Stimulated activated CD4-positive, alpha-beta T cell treated with anti-CD3 and anti-CD28 coated beads, TNF-alpha, amount 100 ng/mL, for 4 hours (primary cell): ENCODE measurements around the gene ZRANB2.
A peak's percentile ranks its signal among the peaks of the same experiment; 100 is the strongest.

Experiments used
- DNase-seq, 3 experiments: peaks; one replicate each; pipeline ENCODE4 v3.0.0-alpha.2; 2020; ENCODE audit warnings: low read depth in 3 of 3

ZRANB2 gene, protein sequence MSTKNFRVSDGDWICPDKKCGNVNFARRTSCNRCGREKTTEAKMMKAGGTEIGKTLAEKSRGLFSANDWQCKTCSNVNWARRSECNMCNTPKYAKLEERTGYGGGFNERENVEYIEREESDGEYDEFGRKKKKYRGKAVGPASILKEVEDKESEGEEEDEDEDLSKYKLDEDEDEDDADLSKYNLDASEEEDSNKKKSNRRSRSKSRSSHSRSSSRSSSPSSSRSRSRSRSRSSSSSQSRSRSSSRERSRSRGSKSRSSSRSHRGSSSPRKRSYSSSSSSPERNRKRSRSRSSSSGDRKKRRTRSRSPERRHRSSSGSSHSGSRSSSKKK

DNA sequence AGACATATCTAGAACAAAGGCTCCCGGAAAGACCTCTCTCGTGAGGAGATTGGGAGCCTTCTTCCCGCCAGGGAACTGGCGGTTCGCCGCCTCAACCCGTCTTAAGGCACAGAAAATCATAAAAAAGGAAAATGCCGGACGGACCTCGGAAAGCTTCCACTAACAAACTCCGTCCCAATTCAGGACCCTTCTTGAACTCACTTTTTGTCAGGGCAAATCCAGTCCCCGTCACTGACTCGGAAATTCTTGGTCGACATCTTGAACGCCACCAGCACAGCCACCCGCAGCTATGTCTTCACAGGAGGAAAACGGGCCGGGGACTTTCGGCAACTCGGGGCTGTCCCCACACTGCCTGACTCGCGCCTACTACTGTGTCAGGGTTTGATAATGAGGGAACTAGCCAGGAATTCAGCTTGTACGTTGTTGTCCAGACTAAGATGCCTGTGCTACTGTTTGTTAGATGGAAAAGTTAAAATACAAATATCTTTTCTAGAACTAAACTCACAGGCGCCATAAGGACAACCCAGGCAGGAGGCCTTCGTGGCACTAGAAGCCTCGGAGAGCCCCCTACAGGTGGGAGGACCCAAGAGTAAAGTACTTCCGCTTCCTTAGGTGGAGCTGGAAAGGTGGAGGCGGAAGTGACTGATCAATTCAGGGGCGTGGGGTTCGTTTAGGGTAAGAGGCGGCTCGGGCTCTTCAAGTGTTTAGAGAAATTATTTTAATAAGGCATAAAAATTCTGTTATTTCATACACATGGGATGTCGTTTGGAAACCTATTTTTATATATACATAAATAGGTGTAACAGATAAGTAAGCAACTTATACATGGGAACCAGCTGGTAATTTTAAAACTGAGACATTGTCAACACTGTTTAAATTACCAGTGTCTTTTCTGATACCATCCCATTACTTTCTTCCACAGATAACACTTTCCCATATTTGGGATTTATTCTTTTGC, at the start of gene ZRANB2:
ZRANB2 (minus strand) TSS at position 297 of the 958 bp plus-strand sequence; CDS start at position 257, 40 bp downstream.
- peak; percentile 78 to 81 (median 78) for DNase-seq

DNA sequence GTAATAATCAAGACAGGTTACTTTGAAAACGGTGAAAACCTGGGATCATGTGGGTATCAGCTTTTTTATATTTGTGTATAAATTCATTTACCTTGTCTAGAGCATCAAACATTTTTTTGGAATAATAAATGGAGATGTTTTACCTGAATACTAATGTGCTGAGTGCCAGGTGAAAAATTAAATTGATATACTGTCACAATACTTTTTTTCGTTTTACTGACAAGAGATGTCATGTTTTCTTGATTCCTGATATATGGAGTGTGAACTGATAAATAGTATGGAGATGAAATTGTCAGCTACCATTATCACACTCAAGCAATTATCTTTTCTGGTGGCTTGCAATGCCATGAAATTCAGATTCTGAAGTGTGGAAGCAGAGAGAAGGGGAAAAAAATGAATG, 47.2 kb upstream of the ZRANB2 start:
- DNase-seq = no peak

GRCh38 chr1:71118086-71118485, 37.3 kb upstream of the ZRANB2 start:
- DNase-seq = no peak

DNA sequence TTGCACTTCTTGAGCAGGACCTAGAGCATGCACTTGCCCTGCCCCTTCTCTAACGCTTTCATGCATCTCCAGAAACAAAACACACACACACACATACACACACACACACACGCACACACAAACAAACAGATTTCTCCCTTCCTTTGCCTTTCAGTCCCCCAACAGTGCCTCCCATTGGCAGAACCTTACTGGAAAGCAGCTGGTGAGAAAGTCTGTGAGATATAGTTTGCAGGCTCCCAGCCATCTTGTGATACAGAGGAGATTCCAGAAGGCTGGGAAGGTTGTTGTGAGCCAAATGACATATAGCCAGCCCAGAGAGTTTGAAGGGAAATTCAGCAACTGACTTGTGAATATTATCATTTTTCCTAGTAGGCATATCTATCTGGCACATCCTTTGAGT, 35.9 kb upstream of the ZRANB2 start:
- DNase-seq = no peak

DNA sequence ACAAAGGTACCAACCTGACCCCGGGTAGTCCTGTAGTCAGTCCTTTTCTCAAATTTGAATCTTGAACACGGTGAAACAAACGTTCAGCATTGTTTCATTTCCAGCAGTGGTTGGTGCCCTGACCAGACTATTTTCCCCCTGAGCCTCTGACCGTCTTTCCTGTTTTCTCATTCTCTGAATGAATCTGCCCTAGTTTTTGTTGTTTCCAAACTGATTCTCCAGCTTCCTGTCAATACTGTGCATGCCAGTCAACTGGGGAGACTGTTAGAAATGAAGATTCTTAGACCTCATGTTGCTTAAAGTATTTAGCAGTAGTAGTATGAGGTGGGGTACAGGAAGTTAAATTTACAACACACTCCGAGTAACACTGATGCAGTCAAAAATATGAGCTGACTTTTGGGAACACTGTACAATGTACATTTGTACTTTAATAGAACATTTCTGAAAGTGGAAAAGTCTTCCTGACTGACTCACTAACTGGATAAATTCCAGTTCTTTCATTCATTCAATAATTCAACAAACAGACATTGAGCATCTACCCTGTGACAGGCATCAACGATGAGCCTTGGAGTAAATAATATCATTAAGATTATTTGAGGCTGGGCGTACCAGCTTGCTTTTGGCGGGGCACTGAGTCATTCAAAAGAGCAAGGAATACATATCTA, 26.0 kb upstream of the ZRANB2 start:
- no peak for DNase-seq

GRCh38 chr1:71104417-71104816, 23.6 kb upstream of the ZRANB2 start:
- no peak for DNase-seq

- no peak for DNase-seq
Measured at GRCh38 chr1:71101839-71102376, 21.1 kb upstream of the ZRANB2 start.

- no peak for DNase-seq
Measured at GRCh38 chr1:71097428-71097827, 16.6 kb upstream of the ZRANB2 start.

DNA sequence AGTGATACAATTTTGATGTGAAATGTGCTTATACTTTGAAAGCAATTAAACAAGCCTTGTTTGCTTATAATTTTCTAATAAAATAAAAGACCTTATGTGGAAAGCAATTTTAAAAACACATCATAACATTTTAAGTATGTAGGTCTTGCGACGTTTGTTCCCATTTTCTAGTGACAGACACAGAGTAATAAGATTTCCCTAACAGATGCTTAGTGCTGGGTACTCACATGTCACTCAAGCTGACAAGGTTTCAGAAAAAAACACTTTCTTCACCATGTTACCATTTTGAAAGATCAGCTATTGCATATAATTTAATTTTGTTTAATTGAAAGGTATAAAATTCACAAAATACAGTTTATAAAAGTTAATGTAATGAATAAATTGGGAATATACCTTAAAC, 14.1 kb upstream of the ZRANB2 start:
- DNase-seq = no peak

- no peak for DNase-seq
Measured at GRCh38 chr1:71093938-71094337, 13.1 kb upstream of the ZRANB2 start.

- DNase-seq = no peak
Measured at GRCh38 chr1:71089536-71090270, 8.9 kb upstream of the ZRANB2 start.

- DNase-seq = no peak
Measured at GRCh38 chr1:71088645-71089287, 7.9 kb upstream of the ZRANB2 start.

DNA sequence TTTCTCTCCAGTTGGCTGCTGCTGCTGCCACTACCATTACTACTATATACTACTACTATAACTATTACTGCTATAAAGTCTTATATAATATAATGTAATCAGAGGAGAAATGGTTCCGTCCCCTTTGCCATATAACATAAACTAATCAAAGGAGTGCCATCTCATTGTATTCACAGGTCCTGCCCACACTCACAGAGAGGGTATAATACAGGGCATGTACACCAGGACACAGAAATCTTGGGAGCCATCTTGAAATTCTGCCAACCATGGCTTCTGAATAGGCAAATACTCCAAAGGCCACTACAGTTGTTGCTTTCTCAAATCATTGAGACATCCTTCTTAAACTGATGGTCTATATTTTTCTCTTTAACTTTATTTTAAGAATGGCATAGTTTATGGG, 6.9 kb upstream of the ZRANB2 start:
- no peak for DNase-seq

DNA sequence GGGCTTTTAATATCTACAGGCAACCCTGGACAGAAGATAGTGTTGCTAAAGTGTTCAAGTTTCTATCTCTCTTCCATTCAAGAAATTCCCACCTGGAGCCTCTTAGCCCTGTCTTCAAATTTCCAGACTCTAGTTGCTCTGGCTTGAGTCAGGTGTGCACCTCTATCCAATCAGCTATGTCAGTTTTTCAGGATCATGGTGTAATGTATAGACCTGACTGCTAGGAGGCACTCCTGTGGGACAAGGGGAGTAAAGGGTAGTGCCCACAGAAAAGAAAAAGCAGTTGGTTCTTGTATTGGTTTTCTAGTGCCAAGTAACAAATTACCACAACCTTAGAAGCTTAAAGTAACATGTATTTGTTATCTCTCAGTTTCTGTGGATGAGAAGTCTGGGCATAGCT, 6.2 kb upstream of the ZRANB2 start:
- no peak for DNase-seq

- DNase-seq = no peak
Measured at GRCh38 chr1:71086331-71086730, 5.5 kb upstream of the ZRANB2 start.

- DNase-seq = no peak
Measured at GRCh38 chr1:71083271-71083670, 2.4 kb upstream of the ZRANB2 start.

GRCh38 chr1:71081697-71082080, 854 bp upstream of the ZRANB2 start:
- no peak for DNase-seq

DNA sequence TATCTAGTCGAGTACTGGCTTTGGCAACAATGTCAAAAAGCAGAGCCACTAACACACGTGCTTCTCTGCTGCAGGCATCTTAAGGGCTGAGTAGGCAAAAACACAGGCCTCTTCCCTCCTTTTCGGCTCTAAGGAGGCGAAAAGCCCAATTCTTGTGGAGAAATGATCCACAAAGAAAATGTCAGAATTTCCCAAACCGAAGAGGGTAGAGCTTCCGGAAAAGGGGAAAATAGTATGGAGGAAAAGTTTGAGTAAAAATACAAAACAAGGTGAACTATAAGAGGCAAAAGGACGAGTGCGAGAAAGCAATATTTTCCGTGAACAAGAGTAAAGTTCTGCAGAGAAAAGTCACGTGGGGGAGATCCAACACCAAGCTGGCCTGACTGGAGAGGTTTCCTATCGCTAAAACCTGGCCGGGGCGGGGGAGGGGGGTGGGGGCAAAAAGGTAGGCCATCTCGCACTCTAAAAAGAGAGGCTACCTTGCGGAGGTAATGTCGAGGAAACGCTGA, 551 bp downstream of the ZRANB2 start:
- DNase-seq = no peak

DNA sequence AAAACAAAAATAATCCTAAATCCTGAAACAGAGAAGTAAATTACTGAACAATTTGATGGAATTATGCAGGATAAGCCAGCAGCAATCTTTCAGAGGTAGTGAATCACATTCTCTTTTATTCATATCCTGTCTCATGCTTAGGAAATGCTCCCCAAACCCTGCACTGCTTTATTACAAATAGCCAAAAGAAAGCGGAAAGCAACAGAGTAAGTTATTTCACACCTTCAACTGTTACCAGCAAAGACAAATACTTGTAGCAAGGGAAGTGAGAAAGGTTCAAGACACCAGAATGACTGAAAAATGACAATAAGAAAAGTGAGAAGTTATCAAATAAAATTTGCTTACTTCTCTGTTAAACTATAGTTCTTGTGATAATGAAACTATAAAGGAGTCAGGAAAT, 6.2 kb downstream of the ZRANB2 start:
- no peak for DNase-seq

DNA sequence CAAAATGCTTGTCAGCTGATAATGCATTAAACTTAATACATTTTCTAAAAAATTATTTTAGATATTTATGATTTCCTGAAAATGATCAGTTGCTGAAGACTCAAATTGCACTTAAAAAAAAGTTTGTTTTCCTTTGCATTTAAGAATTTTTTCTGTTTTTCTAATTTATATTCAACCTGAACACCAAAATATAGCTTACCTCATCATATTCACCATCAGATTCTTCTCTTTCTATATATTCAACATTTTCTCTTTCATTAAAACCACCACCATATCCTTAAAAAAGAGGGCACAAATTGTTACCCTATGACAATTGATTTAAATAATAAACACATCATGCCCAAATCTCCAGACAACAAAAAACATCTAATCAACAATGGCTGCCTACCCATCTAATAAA, 8.6 kb downstream of the ZRANB2 start:
- no peak for DNase-seq

DNA sequence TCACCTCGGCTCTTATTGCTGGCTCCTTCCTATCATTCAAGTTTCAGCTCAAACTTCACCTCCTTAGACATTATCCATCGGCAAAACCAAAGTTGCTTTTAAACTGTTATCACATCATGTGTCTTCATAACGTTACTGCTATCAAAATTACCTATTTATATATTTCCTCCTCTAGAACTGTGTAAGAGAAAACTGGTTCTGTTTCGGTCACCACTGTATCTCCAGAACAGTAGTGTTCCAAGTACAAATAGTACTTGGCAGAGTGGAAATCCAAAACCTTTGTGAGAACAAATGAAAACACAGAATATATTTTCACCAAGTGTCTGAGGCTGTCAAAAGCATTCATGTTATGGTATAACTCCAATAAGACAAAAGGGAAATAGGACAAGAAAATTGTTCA, 9.1 kb downstream of the ZRANB2 start:
- DNase-seq = no peak
